ENCODE measurements around the gene DHCR24.
"Not testable (repeated sequence)": the region's sequence is repeated elsewhere in the genome, so short reads cannot be mapped to it uniquely, and the experiment has no call there.

Gene DHCR24

GRCh38 chr1:54888080-54888733 is 1.2 kb upstream of the DHCR24 start:
- DNase-seq (ENCODE audit: insufficient read length, low spot score) = no peak
- no peak for FAIRE-seq

- FAIRE-seq = peak; percentile 11
- DNase-seq (ENCODE audit: insufficient read length, low spot score) = no peak
These were observed 673 bp upstream of the DHCR24 start for GRCh38 chr1:54887665-54888071.

- FAIRE-seq = peak; percentile 39
- DNase-seq (ENCODE audit: insufficient read length, low spot score) = no peak
These were observed 930 bp downstream of the DHCR24 start for GRCh38 chr1:54885807-54886723.

GRCh38 chr1:54885237-54885679 is 1.7 kb downstream of the DHCR24 start:
- peak; percentile 11 for FAIRE-seq
- DNase-seq (ENCODE audit: insufficient read length, low spot score) = no peak

GRCh38 chr1:54884768-54885167 is 2.2 kb downstream of the DHCR24 start:
- FAIRE-seq = no peak

GRCh38 chr1:54884135-54884586 is 2.8 kb downstream of the DHCR24 start:
- no peak for DNase-seq (ENCODE audit: insufficient read length, low spot score)
- peak; percentile 33 for FAIRE-seq

More at GRCh38 chr1:54884768-54885167, 2.2 kb downstream of the DHCR24 start:
- no peak for DNase-seq (ENCODE audit: insufficient read length, low spot score)

- DNase-seq (ENCODE audit: insufficient read length, low spot score) (no peak), FAIRE-seq (no peak)
These were observed 3.5 kb downstream of the DHCR24 start for GRCh38 chr1:54883349-54884102.

- FAIRE-seq = no peak
- DNase-seq (ENCODE audit: insufficient read length, low spot score) = no peak
These were observed 4.5 kb downstream of the DHCR24 start for GRCh38 chr1:54882519-54882918.

- not testable (repeated sequence) for FAIRE-seq; DNase-seq (ENCODE audit: insufficient read length, low spot score)
These were observed 5.4 kb downstream of the DHCR24 start for GRCh38 chr1:54881604-54882003.

GRCh38 chr1:54879872-54880271 is 7.1 kb downstream of the DHCR24 start:
- FAIRE-seq (no peak), DNase-seq (ENCODE audit: insufficient read length, low spot score) (no peak)

GRCh38 chr1:54876814-54877213 is 10.2 kb downstream of the DHCR24 start:
- DNase-seq (ENCODE audit: insufficient read length, low spot score) = no peak
- FAIRE-seq = no peak

- DNase-seq (ENCODE audit: insufficient read length, low spot score) (no peak), FAIRE-seq (no peak)
These were observed 12.0 kb downstream of the DHCR24 start for GRCh38 chr1:54875000-54875399.

GRCh38 chr1:54874079-54874830 is 12.7 kb downstream of the DHCR24 start:
- DNase-seq (ENCODE audit: insufficient read length, low spot score) (no peak), FAIRE-seq (no peak)

GRCh38 chr1:54872036-54872331 is 15.0 kb downstream of the DHCR24 start:
- FAIRE-seq (no peak), DNase-seq (ENCODE audit: insufficient read length, low spot score) (no peak)

- DNase-seq (ENCODE audit: insufficient read length, low spot score) (no peak), FAIRE-seq (no peak)
These were observed 15.5 kb downstream of the DHCR24 start for GRCh38 chr1:54871275-54872035.

- no peak for FAIRE-seq
These were observed 16.1 kb downstream of the DHCR24 start for GRCh38 chr1:54870869-54871268.

GRCh38 chr1:54869173-54869851 is 17.7 kb downstream of the DHCR24 start:
- no peak for FAIRE-seq
- no peak for DNase-seq (ENCODE audit: insufficient read length, low spot score)

More at GRCh38 chr1:54870869-54871268, 16.1 kb downstream of the DHCR24 start:
- DNase-seq (ENCODE audit: insufficient read length, low spot score) = no peak

- FAIRE-seq = no peak
- no peak for DNase-seq (ENCODE audit: insufficient read length, low spot score)
These were observed 19.3 kb downstream of the DHCR24 start for GRCh38 chr1:54867717-54868057.
